Activated T-cell treated with anti-CD3 and anti-CD28 coated beads, Interleukin-2, amount 50 U/mL, for 4 hours (primary cell): ENCODE measurements around the gene DCTD. TPM values are rescaled to one million over a fixed set of nuclear protein-coding genes. Genes with fewer than 3 reads are reported as not detected.

Experiments
- ATAC-seq, 2 donors: fragments of 200-7000 bp; cut with Tn5 transposase; one replicate each; pipeline ENCODE4 v1.10.0; 2021
- DNase-seq: peaks from one replicate; pipeline ENCODE4 v3.0.0-alpha.2; 2020
- H3K27me3 Mint-ChIP-seq: one replicate; pipeline ENCODE4 v1.8.0; 2021; ENCODE audit warnings: low read depth, mixed read lengths
- H3K36me3 Mint-ChIP-seq: one replicate; pipeline ENCODE4 v1.8.0; 2022; ENCODE audit warnings: mixed read lengths; ENCODE audit not compliant: insufficient read depth
- H3K4me1 Mint-ChIP-seq: one replicate; pipeline ENCODE4 v1.8.0; 2021; ENCODE audit warnings: low read depth, mixed read lengths
- H3K4me3 Mint-ChIP-seq: one replicate; pipeline ENCODE4 v1.8.0; 2021; ENCODE audit warnings: mild to moderate bottlenecking, moderate library complexity, mixed read lengths
- H3K9me3 Mint-ChIP-seq: one replicate; pipeline ENCODE4 v1.8.0; 2021; ENCODE audit warnings: mixed read lengths
- total RNA-seq, 3 donors: library from RNA; stranded (reverse); gene quantifications; one replicate each; pipeline ENCODE4 v1.2.1, GENCODE V29; 2021

DCTD gene
- total RNA-seq, 3 donors from 2014 or later = 138 to 147 (median 145) TPM

DNA sequence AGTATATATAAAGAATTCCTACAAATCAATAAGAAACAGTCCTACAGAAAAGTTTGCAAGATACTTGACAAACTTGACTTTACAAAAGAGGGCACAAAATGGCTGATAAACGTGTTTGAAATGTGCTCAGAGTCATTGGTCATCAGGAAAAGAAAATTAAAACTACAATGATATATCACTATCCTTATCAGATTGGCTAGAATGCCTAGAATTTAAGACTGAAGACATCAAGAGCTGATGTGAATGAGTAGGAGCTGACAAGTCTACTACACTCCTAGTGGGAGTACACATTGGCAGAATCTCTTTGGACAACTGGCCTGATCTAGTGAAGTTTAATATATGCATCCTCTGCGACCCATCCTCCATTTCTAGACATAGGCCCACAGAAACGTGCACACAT, 10.3 kb upstream of the DCTD start:
- ATAC-seq = no peak

DNA sequence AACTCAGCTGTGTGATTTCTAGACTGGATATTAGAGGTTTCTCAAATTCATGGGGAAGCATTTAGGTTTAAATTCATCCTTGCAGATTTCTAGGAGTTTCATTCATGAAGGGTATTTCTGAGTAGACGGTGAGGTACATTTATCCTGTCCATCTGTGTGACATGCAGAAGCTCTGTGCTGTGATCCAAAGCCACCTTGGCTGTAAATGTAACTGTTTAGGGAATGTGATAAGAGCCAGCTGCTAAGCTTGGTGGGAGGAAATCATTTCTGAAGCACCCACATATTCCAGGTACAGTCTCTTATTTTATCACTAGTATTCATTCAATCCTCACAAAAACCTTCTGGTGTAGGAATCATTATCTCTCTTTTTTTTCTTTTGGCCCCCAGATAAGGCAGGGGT, 8.7 kb upstream of the DCTD start:
- Mint-ChIP-seq H3K36me3 (no peaks in the 10 kb centered on the region), H3K4me1 (no peaks in the 10 kb centered on the region), H3K4me3 (no peak overlapping the region), H3K9me3 (no peaks in the 10 kb centered on the region), H3K27me3 (peaks cover 4% of the 10 kb centered on the region)
- ATAC-seq = no peak
- DNase-seq = no peak

More for the DNA sequence above, 10.3 kb upstream of the DCTD start:
- no peak for DNase-seq
- H3K27me3 Mint-ChIP-seq = peaks cover 4% of the 10 kb centered on the region
- H3K4me3 Mint-ChIP-seq = no peak overlapping the region
- no peaks in the 10 kb centered on the region for H3K9me3 Mint-ChIP-seq
- H3K36me3 Mint-ChIP-seq = no peaks in the 10 kb centered on the region
- no peaks in the 10 kb centered on the region for H3K4me1 Mint-ChIP-seq

DNA sequence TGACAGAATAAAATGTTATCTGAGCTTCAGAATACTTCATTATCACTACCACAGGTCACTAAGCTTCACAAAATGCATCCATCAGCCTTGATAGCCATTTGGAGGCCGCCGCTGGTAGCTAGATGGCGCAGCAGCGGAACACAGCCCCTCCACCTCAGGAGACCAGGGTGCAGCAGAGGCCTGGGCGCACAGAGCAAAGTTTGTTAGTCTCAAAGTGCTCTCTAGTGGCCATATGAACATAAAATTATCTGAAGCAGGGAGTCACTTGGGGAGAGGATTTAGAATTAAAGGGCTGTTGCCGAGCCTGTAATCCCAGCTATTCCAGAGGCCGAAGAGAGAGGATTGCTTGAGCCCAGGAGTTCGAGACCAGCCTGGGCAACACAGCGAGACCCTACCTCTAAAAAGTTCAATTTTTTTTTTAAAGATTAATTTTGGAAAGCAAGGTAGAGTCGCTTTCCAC, 8.1 kb upstream of the DCTD start:
- H3K27me3 Mint-ChIP-seq = peaks cover 4% of the 10 kb centered on the region
- H3K36me3 Mint-ChIP-seq = no peaks in the 10 kb centered on the region
- H3K4me3 Mint-ChIP-seq = no peak overlapping the region
- DNase-seq (peak; percentile 55), ATAC-seq (peak; percentile 89 to 92)
- H3K9me3 Mint-ChIP-seq = no peaks in the 10 kb centered on the region
- H3K4me1 Mint-ChIP-seq = no peaks in the 10 kb centered on the region

DNA sequence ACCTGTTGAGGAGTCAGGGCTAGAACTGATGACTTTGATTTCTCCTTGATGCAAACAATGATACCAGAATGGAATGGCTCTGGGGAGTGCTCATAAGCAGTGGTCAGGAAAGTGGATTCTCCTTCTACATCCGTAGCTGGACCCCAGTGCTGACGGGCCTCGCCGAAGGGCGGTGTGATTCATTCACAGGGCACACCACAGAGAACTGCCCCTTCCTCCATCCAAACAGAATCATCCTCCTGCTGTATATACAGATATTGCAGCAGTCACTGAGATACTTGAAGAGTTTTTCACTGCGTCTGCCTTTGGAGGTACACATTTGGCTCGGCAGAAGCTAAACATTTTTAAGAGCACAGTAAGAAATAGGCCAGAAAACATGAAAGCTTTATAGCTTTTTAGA, 7.3 kb upstream of the DCTD start:
- Mint-ChIP-seq H3K4me3 (no peak overlapping the region), H3K36me3 (no peaks in the 10 kb centered on the region), H3K27me3 (peaks cover 4% of the 10 kb centered on the region), H3K9me3 (no peaks in the 10 kb centered on the region), H3K4me1 (peaks cover 5% of the 10 kb centered on the region)
- no peak for DNase-seq
- ATAC-seq = no peak

DNA sequence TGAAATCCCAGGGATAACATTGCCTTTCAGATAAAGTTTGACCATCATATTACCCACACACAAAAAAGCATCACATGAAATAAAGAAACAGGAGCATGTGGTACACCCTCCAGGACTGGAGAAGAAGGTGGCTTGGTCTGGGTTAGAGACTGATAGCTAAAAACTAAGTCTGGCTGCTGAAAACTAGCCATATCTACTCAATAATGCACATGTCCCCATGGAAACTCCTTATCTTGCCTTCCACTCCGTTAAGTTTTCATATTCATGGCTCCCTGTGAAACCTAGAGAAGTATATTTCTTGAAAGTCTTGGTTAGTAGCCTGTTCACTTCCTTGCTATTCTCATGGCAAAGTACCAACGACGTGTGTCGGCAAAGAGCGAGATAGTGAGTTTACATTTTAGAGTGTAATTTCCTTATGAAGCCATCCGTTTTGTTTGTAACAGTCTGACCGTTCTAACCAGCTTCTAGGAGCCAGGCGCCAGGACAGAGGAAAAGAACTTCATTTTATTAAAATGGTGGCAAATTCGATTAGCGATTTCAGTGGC, 6.7 kb upstream of the DCTD start:
- no peak overlapping the region for H3K4me3 Mint-ChIP-seq

DNA sequence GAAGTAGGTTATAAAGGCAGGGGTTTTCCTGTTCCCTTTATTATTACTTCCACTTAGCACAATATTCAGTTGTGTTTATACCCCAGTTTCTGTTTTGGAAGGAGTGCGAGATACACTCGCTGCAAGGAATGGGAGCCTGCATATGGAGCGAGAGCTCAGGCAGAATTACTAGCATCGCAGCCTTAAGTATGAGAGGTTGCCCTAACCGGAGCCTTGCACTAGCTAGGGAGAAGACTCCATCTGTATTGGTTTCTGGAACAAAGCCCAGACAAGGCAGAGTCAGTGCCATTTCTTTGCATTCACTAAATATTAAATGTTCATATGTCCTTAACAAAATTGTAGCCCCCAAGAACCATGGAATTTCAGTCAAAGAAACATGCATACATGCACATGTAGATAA, 6.2 kb upstream of the DCTD start:
- peaks cover 4% of the 10 kb centered on the region for H3K27me3 Mint-ChIP-seq
- no peaks in the 10 kb centered on the region for H3K36me3 Mint-ChIP-seq
- no peak for ATAC-seq
- no peaks in the 10 kb centered on the region for H3K9me3 Mint-ChIP-seq
- H3K4me3 Mint-ChIP-seq = no peak overlapping the region
- DNase-seq = no peak
- H3K4me1 Mint-ChIP-seq = peaks cover 17% of the 10 kb centered on the region

More for the DNA sequence above, 6.7 kb upstream of the DCTD start:
- DNase-seq (no peak), ATAC-seq (no peak)
- Mint-ChIP-seq H3K36me3 (no peaks in the 10 kb centered on the region), H3K4me1 (peaks cover 12% of the 10 kb centered on the region), H3K9me3 (no peaks in the 10 kb centered on the region), H3K27me3 (peaks cover 4% of the 10 kb centered on the region)

DNA sequence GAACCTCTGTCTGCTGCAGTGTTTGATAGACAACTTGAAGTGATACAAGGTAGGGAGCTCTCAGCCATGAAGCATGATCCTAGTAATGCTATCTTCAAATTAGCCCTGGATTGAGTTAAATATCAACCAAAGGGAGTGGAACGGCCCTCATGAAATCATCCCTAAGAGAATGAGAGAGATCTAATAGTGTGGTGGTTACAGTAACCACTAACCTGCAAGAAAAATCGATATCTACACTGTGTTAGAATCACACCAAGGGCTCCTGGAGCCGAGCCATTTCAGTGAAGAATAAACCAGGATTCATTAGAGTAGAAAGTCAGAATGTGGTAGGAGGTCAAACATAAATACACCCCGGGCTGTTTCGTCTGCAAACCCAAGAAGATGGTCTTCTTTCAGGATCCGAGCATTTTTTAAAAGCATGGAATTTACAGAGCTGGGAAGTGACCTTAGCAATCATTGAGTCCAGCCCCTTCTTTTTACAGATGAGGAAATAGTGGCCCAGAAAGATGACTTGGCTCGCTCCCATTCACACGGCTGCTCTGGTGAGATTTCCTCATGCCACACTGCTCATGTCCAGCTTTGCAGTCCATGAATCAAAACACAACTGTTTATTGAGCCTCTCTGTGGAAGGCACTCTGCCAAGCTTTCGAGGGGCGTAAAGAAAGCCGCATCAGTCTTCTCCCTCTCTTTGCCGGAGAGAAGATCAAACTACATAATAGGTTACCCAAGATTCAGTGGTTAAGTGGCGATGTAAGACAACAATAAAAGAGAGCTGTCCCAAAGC, 5.5 kb upstream of the DCTD start:
- H3K9me3 Mint-ChIP-seq = no peaks in the 10 kb centered on the region
- ATAC-seq (no peak), DNase-seq (no peak)
- no peaks in the 10 kb centered on the region for H3K36me3 Mint-ChIP-seq
- no peak overlapping the region for H3K4me3 Mint-ChIP-seq
- H3K4me1 Mint-ChIP-seq = peaks cover 23% of the 10 kb centered on the region
- H3K27me3 Mint-ChIP-seq = peaks cover 3% of the 10 kb centered on the region

DNA sequence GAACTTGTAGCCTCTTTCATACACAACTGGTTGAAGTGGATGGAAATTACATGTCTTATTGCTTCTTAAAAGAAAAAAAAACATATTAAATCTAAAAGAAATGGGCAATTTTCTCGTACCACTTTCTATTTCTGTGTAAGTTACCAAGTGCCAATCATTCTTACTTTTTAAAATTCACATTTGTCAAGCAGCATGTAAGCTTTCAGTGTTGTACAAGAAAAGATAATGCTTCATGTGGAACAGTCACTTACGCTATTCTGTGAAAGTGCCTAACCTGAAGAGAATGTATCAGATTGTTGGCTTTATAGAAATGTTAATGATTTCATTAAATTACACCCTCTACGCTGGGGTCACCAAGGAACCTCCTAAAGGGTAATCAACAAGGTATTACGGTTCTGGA, 4.4 kb upstream of the DCTD start:
- H3K27me3 Mint-ChIP-seq = peaks cover 2% of the 10 kb centered on the region
- H3K4me1 Mint-ChIP-seq = peaks cover 24% of the 10 kb centered on the region
- DNase-seq (no peak), ATAC-seq (no peak)
- H3K4me3 Mint-ChIP-seq = no peak overlapping the region
- H3K9me3 Mint-ChIP-seq = no peaks in the 10 kb centered on the region
- H3K36me3 Mint-ChIP-seq = no peaks in the 10 kb centered on the region

DNA sequence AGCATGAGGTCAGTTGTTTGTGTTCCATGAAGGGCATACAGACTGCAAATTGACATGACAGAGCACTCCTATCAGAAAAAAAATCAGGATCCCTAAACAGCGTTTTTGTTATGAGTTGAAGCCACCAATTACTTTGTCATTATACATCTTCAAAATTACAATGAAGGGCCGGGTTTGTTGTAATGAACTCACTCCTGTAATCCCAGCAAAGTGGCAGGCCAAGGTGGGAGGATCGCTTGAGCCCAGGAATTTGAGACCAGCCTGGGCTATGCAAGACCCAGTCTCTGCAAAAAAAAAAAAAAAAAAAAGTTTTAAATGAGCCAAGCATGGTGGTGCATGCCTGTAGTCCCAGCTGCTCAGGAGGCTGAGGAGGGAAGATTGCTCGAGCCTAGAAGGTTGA, 3.5 kb upstream of the DCTD start:
- H3K36me3 Mint-ChIP-seq = no peaks in the 10 kb centered on the region
- H3K4me3 Mint-ChIP-seq = no peak overlapping the region
- H3K9me3 Mint-ChIP-seq = no peaks in the 10 kb centered on the region
- peaks cover 2% of the 10 kb centered on the region for H3K27me3 Mint-ChIP-seq
- DNase-seq (no peak), ATAC-seq (no peak)
- peaks cover 31% of the 10 kb centered on the region for H3K4me1 Mint-ChIP-seq

DNA sequence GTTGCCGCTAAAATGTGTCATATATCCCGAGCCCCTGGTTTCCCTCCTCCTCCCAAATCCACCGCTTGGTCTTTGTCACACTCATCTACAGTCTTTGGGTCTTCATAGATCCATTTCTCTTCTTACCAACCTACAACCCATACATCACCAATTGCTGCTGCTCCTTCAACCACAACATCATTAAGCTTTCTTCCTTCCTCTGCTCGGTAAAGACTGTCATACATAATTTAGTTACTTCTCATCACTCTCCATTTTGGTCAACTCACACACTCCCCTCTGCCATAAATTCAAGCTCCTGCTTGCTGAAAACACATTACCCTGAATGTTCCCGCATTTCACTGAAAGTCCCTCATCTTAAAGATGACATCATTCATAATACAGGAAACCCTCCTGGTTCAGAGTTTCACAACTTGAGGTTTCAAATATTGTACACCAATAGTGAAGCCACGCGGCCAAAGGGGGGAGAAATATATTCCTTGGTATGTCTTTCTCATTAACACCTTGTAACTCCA, 1.7 kb upstream of the DCTD start:
- H3K27me3 Mint-ChIP-seq = peaks cover under 1% of the 10 kb centered on the region
- ATAC-seq (peak in 1 of 2 donors; percentile 5), DNase-seq (no peak)
- H3K4me3 Mint-ChIP-seq = peak overlapping the region; percentile 87
- H3K9me3 Mint-ChIP-seq = no peaks in the 10 kb centered on the region
- H3K4me1 Mint-ChIP-seq = peaks cover 38% of the 10 kb centered on the region
- peaks cover 7% of the 10 kb centered on the region for H3K36me3 Mint-ChIP-seq

DNA sequence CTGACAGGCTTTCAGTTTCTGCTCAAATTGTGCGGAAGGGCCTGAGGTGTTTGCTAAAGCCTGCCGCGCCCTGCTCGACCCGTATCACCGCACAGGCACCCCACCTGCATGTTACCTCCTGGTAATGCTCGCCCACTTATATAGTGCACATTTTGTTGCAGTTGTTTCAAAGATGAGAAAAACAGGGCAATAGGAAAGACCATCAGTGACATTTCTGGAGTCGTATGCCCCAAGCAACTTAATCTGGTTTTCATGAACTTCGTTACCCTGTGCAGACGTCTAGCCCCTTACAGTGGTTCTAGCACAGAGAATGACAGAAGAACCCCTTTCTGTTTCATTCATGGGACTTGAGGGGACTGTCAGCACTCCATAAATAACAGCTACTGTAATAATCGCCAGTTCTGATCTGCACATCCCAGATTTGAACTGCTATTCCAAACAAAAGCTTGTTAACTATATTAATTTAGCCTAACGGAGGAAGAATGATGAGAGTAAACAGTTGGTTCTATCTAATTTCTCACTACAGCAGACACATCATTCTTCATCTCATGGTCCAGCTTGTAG, 940 bp upstream of the DCTD start:
- DNase-seq (no peak), ATAC-seq (no peak)
- Mint-ChIP-seq H3K27me3 (no peaks in the 10 kb centered on the region), H3K4me1 (peaks cover 43% of the 10 kb centered on the region), H3K9me3 (no peaks in the 10 kb centered on the region), H3K36me3 (peaks cover 13% of the 10 kb centered on the region), H3K4me3 (peak overlapping the region; percentile 87)

DNA sequence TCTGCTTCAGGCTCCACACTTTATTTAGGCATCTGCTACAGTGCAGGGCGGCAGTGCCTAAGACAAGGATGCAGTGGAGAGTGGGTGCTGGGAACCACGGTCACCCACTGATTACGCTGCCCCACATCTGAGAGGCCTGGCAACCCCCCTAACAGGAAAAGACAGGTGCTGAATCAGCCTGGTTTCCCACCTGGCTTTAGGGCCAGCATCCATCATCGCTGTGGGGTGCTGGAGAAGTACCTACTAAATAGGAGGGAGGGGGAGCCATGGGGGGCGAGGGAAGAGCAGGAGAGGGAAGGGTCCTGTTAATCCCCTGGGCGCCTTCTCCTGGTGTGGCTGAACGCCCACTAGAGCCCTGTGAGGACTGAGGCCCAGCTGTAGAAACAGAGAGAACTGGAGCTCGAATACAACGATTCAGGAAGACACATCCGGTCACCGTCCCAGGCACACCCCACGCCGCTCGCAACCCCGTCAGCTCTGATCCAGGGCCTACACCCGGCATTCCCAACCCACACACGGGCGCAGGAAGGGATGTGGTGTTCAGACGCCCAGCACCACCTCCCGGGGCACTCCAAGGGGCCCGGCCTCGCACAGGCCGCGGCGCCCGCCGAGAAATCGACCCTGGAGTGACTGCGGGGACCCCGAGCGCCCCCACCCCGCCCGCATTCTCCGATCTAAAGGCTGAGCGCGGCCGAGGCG, 554 bp downstream of the DCTD start:
- DNase-seq = peak; percentile 26
- H3K27me3 Mint-ChIP-seq = no peaks in the 10 kb centered on the region
- H3K9me3 Mint-ChIP-seq = no peaks in the 10 kb centered on the region
- H3K36me3 Mint-ChIP-seq = peaks cover 25% of the 10 kb centered on the region
- peaks cover 52% of the 10 kb centered on the region for H3K4me1 Mint-ChIP-seq
- H3K4me3 Mint-ChIP-seq = peak overlapping the region; percentile 86
- ATAC-seq = peak; percentile 15 to 26

DNA sequence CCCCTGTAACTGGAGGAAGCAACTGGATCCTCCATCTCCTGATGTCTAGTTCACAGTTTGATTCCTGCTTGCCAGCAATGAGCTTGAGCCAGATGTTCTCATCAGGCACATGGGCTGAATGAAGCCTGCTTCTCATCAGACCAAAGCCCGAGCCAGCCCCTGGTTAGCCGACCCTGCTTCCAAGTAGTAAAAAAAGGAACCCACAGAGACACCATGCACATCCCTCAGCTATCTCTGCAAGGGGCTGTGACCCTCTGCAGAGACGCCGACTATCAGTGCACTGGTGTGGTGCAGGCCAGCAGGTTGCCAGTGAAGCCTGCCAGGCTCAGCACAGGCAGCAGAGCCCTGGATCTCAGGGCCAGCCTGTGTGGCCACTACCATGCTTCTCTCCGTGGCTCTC, 2.8 kb downstream of the DCTD start:
- H3K9me3 Mint-ChIP-seq = no peaks in the 10 kb centered on the region
- ATAC-seq = no peak
- no peaks in the 10 kb centered on the region for H3K27me3 Mint-ChIP-seq
- peaks cover 40% of the 10 kb centered on the region for H3K36me3 Mint-ChIP-seq
- H3K4me3 Mint-ChIP-seq = no peak overlapping the region
- peaks cover 46% of the 10 kb centered on the region for H3K4me1 Mint-ChIP-seq
- DNase-seq = no peak

DNA sequence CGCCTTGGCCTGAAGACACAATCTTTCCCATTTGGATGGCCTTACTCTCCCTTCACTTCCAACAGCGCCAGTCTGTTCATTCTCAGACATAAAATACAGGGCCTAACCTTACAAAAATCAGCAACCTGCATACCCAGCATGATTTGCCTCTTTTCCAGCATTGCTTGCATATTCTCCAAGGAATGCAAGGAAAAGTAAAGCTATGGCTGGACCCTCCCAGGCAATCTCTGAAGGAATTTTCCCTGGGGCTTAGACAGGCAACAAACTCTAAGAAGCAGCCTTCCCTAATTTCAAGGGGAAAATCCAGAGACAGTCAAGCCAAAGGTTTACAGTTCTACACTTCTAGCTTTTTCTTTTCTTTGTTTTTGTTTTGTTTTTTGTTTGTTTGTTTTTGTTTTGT, 3.6 kb downstream of the DCTD start:
- no peaks in the 10 kb centered on the region for H3K9me3 Mint-ChIP-seq
- no peak for ATAC-seq
- H3K4me1 Mint-ChIP-seq = peaks cover 38% of the 10 kb centered on the region
- DNase-seq = no peak
- peaks cover 45% of the 10 kb centered on the region for H3K36me3 Mint-ChIP-seq
- H3K4me3 Mint-ChIP-seq = no peak overlapping the region
- no peaks in the 10 kb centered on the region for H3K27me3 Mint-ChIP-seq
